Body of pancreas (tissue), 4 donors: Measurements from ENCODE around the gene INF2.

ENCODE experiments used
- CTCF ChIP-seq, 7 experiments: fragments of 450-650 bp in 4 of 7; fragments of 200-600 bp in 3 of 7; sonication (generic) in 3 of 7; IDR thresholded peaks; one replicate each; pipeline ENCODE4 v1.5.1; 2016 to 2019; ENCODE audit warnings: antibody characterized with exemption in 7 of 7
- POLR2A ChIP-seq, 3 donors: fragments of 450-650 bp; IDR thresholded peaks; one replicate each; pipeline ENCODE4 v1.6.1; 2016; ENCODE audit warnings: antibody characterized with exemption in 3 of 3, mild to moderate bottlenecking in 2 of 3

- TF ChIP-seq CTCF (IDR thresholded peaks at IDR 0.05): no peak
- TF ChIP-seq POLR2A (IDR thresholded peaks at IDR 0.05): no peak
Observed at GRCh38 chr14:104742586-104743455, 53.4 kb downstream of the INF2 start.
